AG04450 (cell line): ENCODE measurements around the gene IFNA1. TPM values are rescaled to one million over a fixed set of nuclear protein-coding genes. Genes with fewer than 3 reads are reported as not detected.

Source experiments
- CTCF ChIA-PET: fragments of 300-600, 350-600 bp; formaldehyde crosslinking; extraction: SDS; loops from one replicate; lab custom pipeline; 2022; ENCODE audit warnings: antibody characterized with exemption, inconsistent platforms; lab: Charles Lee
- POLR2A ChIA-PET: fragments of 350-600 bp; formaldehyde crosslinking; extraction: SDS; loops from one replicate; lab custom pipeline; 2021; ENCODE audit warnings: antibody characterized with exemption, inconsistent platforms; lab: Yijun Ruan, JAX
- DNase-seq: peaks from one replicate; pipeline ENCODE4 v3.0.0-alpha.2; 2011; ENCODE audit warnings: low read depth, low spot score
- H3K27ac ChIP-seq: one replicate; pipeline ENCODE4 v1.5.1; 2012; ENCODE audit warnings: low read depth, low read length, control low read depth
- H3K27me3 ChIP-seq: one replicate; pipeline ENCODE4 v1.6.0; 2012; ENCODE audit warnings: low read length; ENCODE audit not compliant: control insufficient read depth, insufficient read depth
- H3K4me3 ChIP-seq: 2 replicates; pipeline ENCODE4 v1.5.1; 2011; ENCODE audit warnings: mild to moderate bottlenecking, low read depth, low read length, control low read depth
- H3K9me3 ChIP-seq: 2 replicates; pipeline ENCODE4 v1.5.1; 2012; ENCODE audit warnings: low read length; ENCODE audit not compliant: control insufficient read depth, insufficient read depth
- polyA plus RNA-seq: library from polyadenylated mRNA; depleted of rRNA; stranded (reverse); fragments of >200 nt; gene quantifications from 2 replicates; pipeline ENCODE4 v1.2.3, GENCODE V29; 2011
- TF ChIP-seq, protein P1 (sequence below): IDR thresholded peaks from 2 replicates; pipeline ENCODE4 v1.5.1; 2011; ENCODE audit warnings: low read depth, low read length, control low read depth, inconsistent platforms

Gene IFNA1
- polyA plus RNA-seq, 1 experiment, result not detected

GRCh38 chr9:21399956-21400355, 40.3 kb upstream of the IFNA1 start:
- Histone ChIP-seq H3K27ac (no peak overlapping the region), H3K27me3 (peaks cover 48% of the 10 kb centered on the region), H3K9me3 (no peaks in the 10 kb centered on the region), H3K4me3 (no peak overlapping the region)
- TF ChIP-seq, protein P1, sequence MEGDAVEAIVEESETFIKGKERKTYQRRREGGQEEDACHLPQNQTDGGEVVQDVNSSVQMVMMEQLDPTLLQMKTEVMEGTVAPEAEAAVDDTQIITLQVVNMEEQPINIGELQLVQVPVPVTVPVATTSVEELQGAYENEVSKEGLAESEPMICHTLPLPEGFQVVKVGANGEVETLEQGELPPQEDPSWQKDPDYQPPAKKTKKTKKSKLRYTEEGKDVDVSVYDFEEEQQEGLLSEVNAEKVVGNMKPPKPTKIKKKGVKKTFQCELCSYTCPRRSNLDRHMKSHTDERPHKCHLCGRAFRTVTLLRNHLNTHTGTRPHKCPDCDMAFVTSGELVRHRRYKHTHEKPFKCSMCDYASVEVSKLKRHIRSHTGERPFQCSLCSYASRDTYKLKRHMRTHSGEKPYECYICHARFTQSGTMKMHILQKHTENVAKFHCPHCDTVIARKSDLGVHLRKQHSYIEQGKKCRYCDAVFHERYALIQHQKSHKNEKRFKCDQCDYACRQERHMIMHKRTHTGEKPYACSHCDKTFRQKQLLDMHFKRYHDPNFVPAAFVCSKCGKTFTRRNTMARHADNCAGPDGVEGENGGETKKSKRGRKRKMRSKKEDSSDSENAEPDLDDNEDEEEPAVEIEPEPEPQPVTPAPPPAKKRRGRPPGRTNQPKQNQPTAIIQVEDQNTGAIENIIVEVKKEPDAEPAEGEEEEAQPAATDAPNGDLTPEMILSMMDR, result no peak
- no peak for DNase-seq
- CTCF ChIA-PET, result no interaction called here
- POLR2A ChIA-PET, result no interaction called here

GRCh38 chr9:21402386-21403251, 37.6 kb upstream of the IFNA1 start:
- TF ChIP-seq, protein P1, result no peak; the same call in 1 of the 2 replicates
- DNase-seq, result no peak
- CTCF ChIA-PET, result interaction anchor here (0.5 to 1.6 kb wide), 4 partner anchors 32 to 198 kb away, joined by 3 to 8 read pairs (median 4); no protein-coding TSS in a partner anchor
- POLR2A ChIA-PET, result no interaction called here
- peak overlapping the region; percentile 12 for H3K4me3 ChIP-seq
- H3K27ac ChIP-seq, result no peak overlapping the region
- H3K27me3 ChIP-seq, result peaks cover 45% of the 10 kb centered on the region
- H3K9me3 ChIP-seq, result no peaks in the 10 kb centered on the region

- Histone ChIP-seq H3K27ac (no peak overlapping the region), H3K4me3 (no peak overlapping the region), H3K27me3 (peaks cover 45% of the 10 kb centered on the region), H3K9me3 (no peaks in the 10 kb centered on the region)
- DNase-seq, result no peak
- ChIA-PET CTCF (interaction anchor here (1.6 kb wide), 1 partner anchor 78 kb away, joined by 5 read pairs; no protein-coding TSS in a partner anchor), POLR2A (no interaction called here)
- TF ChIP-seq, protein P1, result no peak
Measured at GRCh38 chr9:21404146-21404545, 36.1 kb upstream of the IFNA1 start.

DNA sequence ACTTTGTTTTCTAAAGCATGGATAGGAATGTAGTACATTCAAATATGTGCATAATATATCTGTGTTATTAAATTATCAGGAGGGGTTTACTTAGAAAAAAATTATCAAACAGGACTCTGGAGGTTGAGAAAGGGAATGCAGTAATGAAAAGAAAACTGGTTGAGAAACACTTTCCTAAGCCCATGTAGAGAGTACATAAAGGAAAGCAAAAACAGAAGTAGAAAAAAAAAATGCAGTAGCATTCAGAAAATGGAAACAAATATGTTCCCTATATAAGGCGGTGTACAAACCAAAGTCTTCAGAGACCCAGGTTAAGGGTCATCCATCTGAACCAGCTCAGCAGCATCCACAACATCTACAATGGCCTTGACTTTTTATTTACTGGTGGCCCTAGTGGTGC, 31.4 kb upstream of the IFNA1 start, which contains the start of gene IFNA8:
Gene IFNA8 (plus strand): TSS at position 301 of the 400 bp plus-strand sequence. CDS start 60 bp downstream, at position 361.
- no peak within 1 kb of the TSS for H3K4me3 ChIP-seq
- peaks cover 16% of the 10 kb centered on the region for H3K27me3 ChIP-seq
- POLR2A ChIA-PET, result no interaction called here

More for the DNA sequence above, 31.4 kb upstream of the IFNA1 start, which contains the start of gene IFNA8:
- no peak for DNase-seq
- TF ChIP-seq, protein P1, result no peak
- Histone ChIP-seq H3K9me3 (no peaks in the 10 kb centered on the region), H3K27ac (no peak within 1 kb of the TSS)
- CTCF ChIA-PET, result interaction anchor here (0.7 to 2.0 kb wide), 3 partner anchors 13 to 90 kb away, joined by 3 to 13 read pairs (median 3); no protein-coding TSS in a partner anchor
